Activated naive CD8-positive, alpha-beta T cell treated with anti-CD3 and anti-CD28 coated beads, Interleukin-2, amount 50 U/mL, for 16 hours (primary cell): ENCODE data around the gene INTU.
"Not testable (repeated sequence)": the region's sequence is repeated elsewhere in the genome, so short reads cannot be mapped to it uniquely, and the experiment has no call there.

Source experiments
- DNase-seq: peaks from one replicate; pipeline ENCODE4 v3.0.0-alpha.2; 2020; ENCODE audit warnings: low read depth, low spot score

Gene INTU

GRCh38 chr4:127642169-127642568 is 9.4 kb downstream of the INTU start:
- DNase-seq, result no peak

- no peak for DNase-seq
Observed at GRCh38 chr4:127643791-127644190, 11.0 kb downstream of the INTU start.

GRCh38 chr4:127648061-127648460 is 15.3 kb downstream of the INTU start:
- no peak for DNase-seq

- not testable (repeated sequence) for DNase-seq
Observed at GRCh38 chr4:127655590-127655989, 22.8 kb downstream of the INTU start.

GRCh38 chr4:127656047-127656680 is 23.4 kb downstream of the INTU start:
- no peak for DNase-seq

GRCh38 chr4:127660284-127660885 is 27.6 kb downstream of the INTU start:
- no peak for DNase-seq

- no peak for DNase-seq
Observed at GRCh38 chr4:127667116-127667515, 34.4 kb downstream of the INTU start.

GRCh38 chr4:127667772-127668171 is 35.0 kb downstream of the INTU start:
- no peak for DNase-seq

GRCh38 chr4:127668770-127669169 is 36.0 kb downstream of the INTU start:
- DNase-seq, result no peak

- DNase-seq, result no peak
Observed at GRCh38 chr4:127669691-127670090, 36.9 kb downstream of the INTU start.

GRCh38 chr4:127672111-127672510 is 39.4 kb downstream of the INTU start:
- no peak for DNase-seq

- no peak for DNase-seq
Observed at GRCh38 chr4:127685292-127685691, 52.5 kb downstream of the INTU start.

GRCh38 chr4:127686658-127687057 is 53.9 kb downstream of the INTU start:
- no peak for DNase-seq

- no peak for DNase-seq
Observed at GRCh38 chr4:127687580-127687979, 54.8 kb downstream of the INTU start.

- DNase-seq, result no peak
Observed at GRCh38 chr4:127698789-127699200, 66.0 kb downstream of the INTU start.

GRCh38 chr4:127708985-127709384 is 76.2 kb downstream of the INTU start:
- no peak for DNase-seq

- DNase-seq, result no peak
Observed at GRCh38 chr4:127709456-127709855, 76.7 kb downstream of the INTU start.

GRCh38 chr4:127730142-127730913 is 97.6 kb downstream of the INTU start, which contains the start of gene SLC25A31:
Gene SLC25A31 (plus strand): TSS chr4:127730400. CDS start chr4:127730546, 146 bp downstream.
- DNase-seq, result no peak

GRCh38 chr4:127731406-127731805 is 98.6 kb downstream of the INTU start:
- DNase-seq, result no peak

GRCh38 chr4:127732623-127733328 is 100.0 kb downstream of the INTU start:
- no peak for DNase-seq

GRCh38 chr4:127734976-127735375 is 102.2 kb downstream of the INTU start:
- no peak for DNase-seq

- no peak for DNase-seq
Observed at GRCh38 chr4:127737295-127737694, 104.5 kb downstream of the INTU start.
